HEK293T (cell line): ENCODE data around the gene CD3G.

Experiments used
- CTCF ChIA-PET: fragments of 350-600 bp; formaldehyde crosslinking; extraction: SDS; loops from one replicate; lab custom pipeline; 2021; ENCODE audit warnings: antibody characterized with exemption, inconsistent platforms; lab: Yijun Ruan, JAX
- POLR2A ChIA-PET: fragments of 350-600 bp; formaldehyde crosslinking; extraction: SDS; loops from one replicate; lab custom pipeline; 2020; ENCODE audit warnings: antibody characterized with exemption, inconsistent platforms; lab: Yijun Ruan, JAX
- DNase-seq: peaks from one replicate; pipeline ENCODE4 v3.0.0; 2012; ENCODE audit warnings: mixed read lengths; ENCODE audit errors: extremely low spot score
- ARNT ChIP-seq: fragments of 450-650 bp; IDR thresholded peaks from 2 replicates; pipeline ENCODE4 v1.6.1; 2017; ENCODE audit warnings: mild to moderate bottlenecking
- BHLHE40 ChIP-seq: fragments of 450-650 bp; IDR thresholded peaks from 2 replicates; pipeline ENCODE4 v1.6.1; 2016; ENCODE audit warnings: mild to moderate bottlenecking, moderate library complexity, borderline replicate concordance
- CTBP1 ChIP-seq: fragments of 450-650 bp; IDR thresholded peaks from 2 replicates; pipeline ENCODE4 v1.6.1; 2016; ENCODE audit warnings: borderline replicate concordance
- ELF4 ChIP-seq: fragments of 450-650 bp; IDR thresholded peaks from 2 replicates; pipeline ENCODE4 v1.6.1; 2017; ENCODE audit warnings: antibody characterized with exemption
- FOXA1 ChIP-seq: fragments of 450-650 bp; IDR thresholded peaks from 2 replicates; pipeline ENCODE4 v1.6.1; 2016; ENCODE audit warnings: mild to moderate bottlenecking
- FOXK2 ChIP-seq: fragments of 450-650 bp; IDR thresholded peaks from 2 replicates; pipeline ENCODE4 v1.6.1; 2016; ENCODE audit warnings: mild to moderate bottlenecking
- FOXM1 ChIP-seq: fragments of 450-650 bp; IDR thresholded peaks from 2 replicates; pipeline ENCODE4 v1.6.1; 2017; ENCODE audit warnings: mild to moderate bottlenecking, borderline replicate concordance
- HDGF ChIP-seq: fragments of 450-650 bp; IDR thresholded peaks from 2 replicates; pipeline ENCODE4 v1.6.1; 2017; ENCODE audit warnings: antibody characterized with exemption, borderline replicate concordance
- L3MBTL2 ChIP-seq: fragments of 450-650 bp; conservative IDR thresholded peaks from 2 replicates; pipeline ENCODE4 v1.6.1; 2016; ENCODE audit warnings: mild to moderate bottlenecking
- LEF1 ChIP-seq: fragments of 450-650 bp; IDR thresholded peaks from 2 replicates; pipeline ENCODE4 v1.6.1; 2017; ENCODE audit warnings: mild to moderate bottlenecking, borderline replicate concordance
- NFRKB ChIP-seq: fragments of 450-650 bp; IDR thresholded peaks from 2 replicates; pipeline ENCODE4 v1.6.1; 2016; ENCODE audit warnings: mild to moderate bottlenecking, moderate library complexity
- SP1 ChIP-seq: fragments of 450-650 bp; IDR thresholded peaks from 2 replicates; pipeline ENCODE4 v1.6.1; 2017
- SUZ12 ChIP-seq: fragments of 450-650 bp; IDR thresholded peaks from 2 replicates; pipeline ENCODE4 v1.6.1; 2016; ENCODE audit warnings: mild to moderate bottlenecking
- TARDBP ChIP-seq: fragments of 450-650 bp; IDR thresholded peaks from 2 replicates; pipeline ENCODE4 v1.6.1; 2016
- ZNF384 ChIP-seq: fragments of 450-650 bp; IDR thresholded peaks from 2 replicates; pipeline ENCODE4 v1.6.1; 2016
- TF ChIP-seq, protein P1 (sequence below): fragments of 450-650 bp; IDR thresholded peaks from 2 replicates; pipeline ENCODE4 v1.6.1; 2016

Gene CD3G

GRCh38 chr11:118349475-118349874 is 5.3 kb downstream of the CD3G start:
- POLR2A ChIA-PET, result no interaction called here
- no peak for TF ChIP-seq FOXA1
- no peak for TF ChIP-seq HDGF

GRCh38 chr11:118353084-118353710 is 9.1 kb downstream of the CD3G start:
- TF ChIP-seq SP1 (no peak), SUZ12 (no peak), ZNF384 (peak; percentile 91), ELF4 (no peak), ARNT (no peak)
- ChIA-PET CTCF (interaction anchor here (1.0 to 1.1 kb wide), 3 partner anchors 11 to 153 kb away, joined by 3 to 16 read pairs (median 4); partner anchors contain the start of gene CD3D), POLR2A (no interaction called here)
- no peak for DNase-seq

More at GRCh38 chr11:118349475-118349874, 5.3 kb downstream of the CD3G start:
- CTCF ChIA-PET, result no interaction called here
- no peak for DNase-seq

GRCh38 chr11:118358071-118358470 is 13.9 kb downstream of the CD3G start:
- CTCF ChIA-PET, result no interaction called here
- no peak for TF ChIP-seq SUZ12
- no peak for TF ChIP-seq FOXK2
- TF ChIP-seq, protein P1, sequence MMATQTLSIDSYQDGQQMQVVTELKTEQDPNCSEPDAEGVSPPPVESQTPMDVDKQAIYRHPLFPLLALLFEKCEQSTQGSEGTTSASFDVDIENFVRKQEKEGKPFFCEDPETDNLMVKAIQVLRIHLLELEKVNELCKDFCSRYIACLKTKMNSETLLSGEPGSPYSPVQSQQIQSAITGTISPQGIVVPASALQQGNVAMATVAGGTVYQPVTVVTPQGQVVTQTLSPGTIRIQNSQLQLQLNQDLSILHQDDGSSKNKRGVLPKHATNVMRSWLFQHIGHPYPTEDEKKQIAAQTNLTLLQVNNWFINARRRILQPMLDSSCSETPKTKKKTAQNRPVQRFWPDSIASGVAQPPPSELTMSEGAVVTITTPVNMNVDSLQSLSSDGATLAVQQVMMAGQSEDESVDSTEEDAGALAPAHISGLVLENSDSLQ, result no peak
- no peak for TF ChIP-seq CTBP1
- no peak for TF ChIP-seq TARDBP
- TF ChIP-seq ARNT, result no peak
- TF ChIP-seq SP1, result no peak
- no peak for DNase-seq
- POLR2A ChIA-PET, result no interaction called here

DNA sequence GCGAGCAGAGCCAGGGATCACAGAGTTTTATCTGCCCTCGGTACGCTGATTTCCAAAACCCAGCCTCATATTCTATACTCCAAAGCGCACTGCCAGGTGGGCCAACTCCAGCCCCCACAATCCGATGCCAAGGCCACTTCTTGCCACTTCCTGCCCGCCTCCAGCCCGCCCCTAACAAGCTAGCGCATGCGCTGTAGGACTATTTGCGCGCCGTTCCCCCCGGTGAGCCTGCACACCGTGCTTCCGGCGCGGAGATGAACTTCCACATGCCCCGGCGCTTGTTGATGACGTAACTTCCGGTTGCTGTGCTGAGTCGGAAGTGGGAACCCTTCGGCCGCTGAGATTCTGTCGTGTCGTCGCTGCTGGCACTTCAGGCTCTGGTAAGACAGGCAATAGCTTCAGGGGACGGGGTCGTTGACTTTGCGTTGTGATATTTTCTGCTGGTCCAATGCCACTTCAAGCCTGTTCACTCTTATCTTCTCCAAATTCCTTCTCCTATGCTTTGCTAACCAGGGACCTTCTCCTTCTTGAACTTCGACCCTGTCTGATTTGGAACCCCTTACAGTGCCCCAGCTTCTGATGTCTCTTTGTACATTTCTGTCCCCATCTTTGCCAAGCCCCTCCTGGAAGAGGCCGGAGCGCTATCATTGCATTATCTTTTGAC is 15.3 kb downstream of the CD3G start, which contains the start of gene UBE4A:
UBE4A (plus strand) TSS at position 306 of the 664 bp plus-strand sequence. CDS start 5,481 bp downstream, outside the sequence.
- peak; percentile 96 for DNase-seq
- POLR2A ChIA-PET, result interaction anchor here (0.6 to 1.2 kb wide), 8 partner anchors 8 to 179 kb away, joined by 3 read pairs; no protein-coding TSS in a partner anchor
- CTCF ChIA-PET, result no interaction called here
- TF ChIP-seq, protein P1, result 0 out of 2 replicates have a peak, but pooled peaks have one; percentile 6
- TF ChIP-seq L3MBTL2, result peak; percentile 52
- no peak for TF ChIP-seq NFRKB
- peak; percentile 81 for TF ChIP-seq ELF4
- no peak for TF ChIP-seq ARNT
- no peak for TF ChIP-seq BHLHE40

GRCh38 chr11:118364956-118365615 is 20.9 kb downstream of the CD3G start:
- CTCF ChIA-PET, result no interaction called here
- TF ChIP-seq LEF1 (no peak), NFRKB (no peak), FOXA1 (no peak), L3MBTL2 (no peak), SP1 (no peak), TARDBP (no peak), FOXK2 (no peak), SUZ12 (no peak), ARNT (no peak)
- TF ChIP-seq, protein P1, result no peak

GRCh38 chr11:118366287-118366686 is 22.1 kb downstream of the CD3G start:
- TF ChIP-seq FOXM1 (no peak), TARDBP (no peak), NFRKB (no peak), ARNT (no peak), HDGF (no peak), BHLHE40 (no peak), SP1 (no peak), ZNF384 (no peak), LEF1 (no peak)
- TF ChIP-seq, protein P1, result no peak
- POLR2A ChIA-PET, result no interaction called here
- no peak for DNase-seq
- CTCF ChIA-PET, result no interaction called here

More at GRCh38 chr11:118364956-118365615, 20.9 kb downstream of the CD3G start:
- DNase-seq, result no peak
- POLR2A ChIA-PET, result no interaction called here
